A204.1 (cell line): Measurements from ENCODE around the gene NETO1.

Experiments
- FAIRE-seq: peaks from 2 replicates; lab custom pipeline; 2012; peaks lifted over from hg19 to GRCh38; lab: Jason Lieb, UNC

The NETO1 gene

GRCh38 chr18:72726201-72726600 is 141.6 kb downstream of the NETO1 start:
- FAIRE-seq = no peak

- FAIRE-seq = no peak
These were observed 146.5 kb downstream of the NETO1 start for GRCh38 chr18:72721330-72721729.

- FAIRE-seq = no peak
These were observed 147.7 kb downstream of the NETO1 start for GRCh38 chr18:72720116-72720515.

- FAIRE-seq = no peak
These were observed 163.6 kb downstream of the NETO1 start for GRCh38 chr18:72704202-72704601.

- FAIRE-seq = peak; percentile 92
These were observed 166.7 kb downstream of the NETO1 start for GRCh38 chr18:72700961-72701710.

- no peak for FAIRE-seq
These were observed 170.1 kb downstream of the NETO1 start for GRCh38 chr18:72697706-72698105.

GRCh38 chr18:72692595-72692994 is 175.2 kb downstream of the NETO1 start:
- no peak for FAIRE-seq
